Keratinocyte (primary cell): ENCODE measurements around the gene LRBA. TPM values are rescaled to one million over a fixed set of nuclear protein-coding genes. Genes with fewer than 3 reads are reported as not detected.

ENCODE experiments used
- DNase-seq: peaks from one replicate; pipeline ENCODE4 v3.0.0-alpha.2; 2011; ENCODE audit warnings: low read depth, missing footprints, low spot score
- FAIRE-seq: peaks from 2 replicates; lab custom pipeline; 2011; peaks lifted over from hg19 to GRCh38; lab: Jason Lieb, UNC
- H2AFZ ChIP-seq: 2 replicates; pipeline ENCODE4 v1.6.0; 2012; ENCODE audit warnings: low read length, control low read depth, inconsistent platforms; ENCODE audit not compliant: control insufficient read depth
- H3K27ac ChIP-seq: 2 replicates; pipeline ENCODE4 v1.5.1; 2011; ENCODE audit warnings: low read length; ENCODE audit not compliant: control insufficient read depth, insufficient read depth
- H3K27me3 ChIP-seq: 3 replicates; pipeline ENCODE4 v1.6.0; 2011; ENCODE audit warnings: low read length; ENCODE audit not compliant: control insufficient read depth, insufficient read depth; ENCODE audit errors: extremely low read depth
- H3K36me3 ChIP-seq, 2 experiments: 2 replicates in 1 of 2; 3 replicates in 1 of 2; pipeline ENCODE4 v1.5.1; 2011; ENCODE audit warnings: low read length in 2 of 2, mild to moderate bottlenecking in 1 of 2; ENCODE audit not compliant: control insufficient read depth in 2 of 2, insufficient read depth in 2 of 2; ENCODE audit errors: extremely low read depth in 1 of 2
- H3K4me1 ChIP-seq: 3 replicates; pipeline ENCODE4 v1.5.1; 2011; ENCODE audit warnings: low read length; ENCODE audit not compliant: control insufficient read depth, insufficient read depth; ENCODE audit errors: extremely low read depth
- H3K4me2 ChIP-seq: 3 replicates; pipeline ENCODE4 v1.6.0; 2011; ENCODE audit warnings: low read depth, low read length; ENCODE audit not compliant: control insufficient read depth, insufficient read depth; ENCODE audit errors: extremely low read depth
- H3K4me3 ChIP-seq, 3 experiments: fragments of 200-600 bp in 1 of 3; sonication (generic) in 1 of 3; 2 replicates in 2 of 3; 3 replicates in 1 of 3; pipeline ENCODE4 v1.5.1; 2011 to 2016; ENCODE audit warnings: low read length in 3 of 3, mild to moderate bottlenecking in 3 of 3, control low read depth in 2 of 3, inconsistent platforms in 1 of 3, low read depth in 1 of 3, mixed read lengths in 1 of 3, mixed run types in 1 of 3, moderate library complexity in 1 of 3; ENCODE audit not compliant: control insufficient read depth in 2 of 3, insufficient read depth in 2 of 3; ENCODE audit errors: extremely low read depth in 1 of 3
- H3K79me2 ChIP-seq: 2 replicates; pipeline ENCODE4 v1.6.0; 2012; ENCODE audit warnings: low read length; ENCODE audit not compliant: control insufficient read depth, insufficient read depth
- H3K9ac ChIP-seq: 3 replicates; pipeline ENCODE4 v1.6.0; 2011; ENCODE audit warnings: low read length; ENCODE audit not compliant: control insufficient read depth, insufficient read depth; ENCODE audit errors: extremely low read depth
- H3K9me1 ChIP-seq: 3 replicates; pipeline ENCODE4 v1.6.0; 2011; ENCODE audit warnings: low read length; ENCODE audit not compliant: control insufficient read depth, insufficient read depth; ENCODE audit errors: extremely low read depth
- H3K9me3 ChIP-seq: 2 replicates; pipeline ENCODE4 v1.5.1; 2012; ENCODE audit warnings: low read depth, low read length; ENCODE audit not compliant: control insufficient read depth
- H4K20me1 ChIP-seq: 3 replicates; pipeline ENCODE4 v1.6.0; 2011; ENCODE audit warnings: low read length; ENCODE audit not compliant: control insufficient read depth, insufficient read depth; ENCODE audit errors: extremely low read depth
- EZH2 ChIP-seq: IDR thresholded peaks from one replicate; pipeline ENCODE4 v1.6.1; 2012; ENCODE audit warnings: inconsistent platforms, mild to moderate bottlenecking, low read length, moderate library complexity
- dilution Hi-C: fragments of 300-500 bp; cut with MboI; formaldehyde crosslinking; loops from one replicate; pipeline ENCODE4 v1.7.0; 2020; ENCODE audit warnings: low sequenced_read_pairs; ENCODE audit not compliant: extremely low pct_ligation_motif_present
- polyA plus RNA-seq, 5 experiments: library from polyadenylated mRNA; depleted of rRNA in 3 of 5; stranded (reverse) in 3 of 5; stranded (forward) in 1 of 5; unstranded in 1 of 5; fragments of >200 nt; gene quantifications; 1 replicate in 1 of 5; 2 replicates in 3 of 5; 3 replicates in 1 of 5; pipeline versions ENCODE4 v1.2.1 to v1.2.3, GENCODE V29; 2011 to 2012; ENCODE audit warnings: missing spikeins in 2 of 5, low read depth in 1 of 5, low replicate concordance in 1 of 5
- TF ChIP-seq, protein P1 (sequence below), 3 experiments: IDR thresholded peaks in 1 of 3; conservative IDR thresholded peaks in 1 of 3; optimal IDR thresholded peaks in 1 of 3; 2 replicates in 2 of 3; 3 replicates in 1 of 3; pipeline versions ENCODE3 to v1.5.1; 2011; ENCODE audit warnings: low read length in 3 of 3, mild to moderate bottlenecking in 3 of 3, moderate library complexity in 2 of 3, control low read depth in 1 of 3, inconsistent platforms in 1 of 3; ENCODE audit not compliant: insufficient read depth in 2 of 3; ENCODE audit errors: extremely low read depth in 1 of 3

The LRBA gene
- polyA plus RNA-seq, 1 donor (not counting 4 experiments of a cell fraction or from before 2014, with no cell fraction given) = 35.6 TPM

DNA sequence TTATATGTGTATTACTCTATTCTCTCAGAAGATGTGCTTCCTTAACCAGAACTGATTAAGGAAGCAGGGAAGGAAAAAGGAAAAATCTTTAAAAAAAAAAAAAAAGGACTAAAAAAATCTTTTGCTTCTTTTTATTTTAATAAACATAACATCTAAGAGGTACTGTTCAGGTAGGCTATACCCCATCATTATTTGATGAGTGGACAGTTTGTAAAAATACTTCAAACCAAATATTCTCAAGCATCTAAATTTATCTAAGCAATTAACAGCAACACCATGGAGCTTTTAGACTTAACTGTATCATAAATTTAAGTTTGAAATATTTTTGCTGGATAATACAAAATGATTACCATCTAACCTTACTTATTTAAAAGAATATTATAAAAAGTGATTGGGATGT lies 264.3 kb downstream of the LRBA start:
- Histone ChIP-seq H3K4me3 (no peak overlapping the region), H4K20me1 (no peaks in the 10 kb centered on the region), H3K4me2 (no peak overlapping the region), H3K4me1 (no peaks in the 10 kb centered on the region), H3K9ac (no peak overlapping the region), H3K36me3 (no peaks in the 10 kb centered on the region), H3K9me1 (no peaks in the 10 kb centered on the region), H2AFZ (no peak overlapping the region), H3K79me2 (no peaks in the 10 kb centered on the region), H3K9me3 (no peaks in the 10 kb centered on the region), H3K27ac (no peak overlapping the region), H3K27me3 (no peaks in the 10 kb centered on the region)
- dilution Hi-C loops = no loop called here
- FAIRE-seq (no peak), DNase-seq (no peak)
- TF ChIP-seq EZH2 = no peak
- TF ChIP-seq, protein P1, sequence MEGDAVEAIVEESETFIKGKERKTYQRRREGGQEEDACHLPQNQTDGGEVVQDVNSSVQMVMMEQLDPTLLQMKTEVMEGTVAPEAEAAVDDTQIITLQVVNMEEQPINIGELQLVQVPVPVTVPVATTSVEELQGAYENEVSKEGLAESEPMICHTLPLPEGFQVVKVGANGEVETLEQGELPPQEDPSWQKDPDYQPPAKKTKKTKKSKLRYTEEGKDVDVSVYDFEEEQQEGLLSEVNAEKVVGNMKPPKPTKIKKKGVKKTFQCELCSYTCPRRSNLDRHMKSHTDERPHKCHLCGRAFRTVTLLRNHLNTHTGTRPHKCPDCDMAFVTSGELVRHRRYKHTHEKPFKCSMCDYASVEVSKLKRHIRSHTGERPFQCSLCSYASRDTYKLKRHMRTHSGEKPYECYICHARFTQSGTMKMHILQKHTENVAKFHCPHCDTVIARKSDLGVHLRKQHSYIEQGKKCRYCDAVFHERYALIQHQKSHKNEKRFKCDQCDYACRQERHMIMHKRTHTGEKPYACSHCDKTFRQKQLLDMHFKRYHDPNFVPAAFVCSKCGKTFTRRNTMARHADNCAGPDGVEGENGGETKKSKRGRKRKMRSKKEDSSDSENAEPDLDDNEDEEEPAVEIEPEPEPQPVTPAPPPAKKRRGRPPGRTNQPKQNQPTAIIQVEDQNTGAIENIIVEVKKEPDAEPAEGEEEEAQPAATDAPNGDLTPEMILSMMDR (optimal IDR thresholded peaks at IDR 0.05 in 1 of 3, IDR thresholded peaks at IDR 0.05 in 1 of 3, conservative IDR thresholded peaks at IDR 0.05 in 1 of 3; ENCODE audit: extremely low read depth in 1 of 3, insufficient read depth in 2 of 3, low read length in 3 of 3) = no peak

DNA sequence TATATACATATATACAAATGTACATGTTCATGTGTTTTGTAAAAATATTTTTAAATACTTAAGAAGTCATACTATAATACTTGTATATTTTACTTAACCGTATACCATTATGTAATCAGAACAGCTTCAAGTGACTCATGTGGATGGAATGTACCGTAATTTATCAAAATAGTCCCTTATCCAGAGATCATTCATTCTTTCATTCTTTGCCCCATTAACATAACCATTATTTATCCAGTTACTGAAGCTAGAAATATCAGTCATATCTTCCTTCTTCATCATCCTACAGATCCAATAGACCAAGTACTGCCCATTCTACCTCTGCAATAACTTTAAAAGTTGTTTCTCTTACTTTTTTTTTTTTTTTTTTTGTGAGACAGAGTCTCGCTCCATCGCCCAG lies 268.9 kb downstream of the LRBA start:
- no peak overlapping the region for H3K27ac ChIP-seq
- no peaks in the 10 kb centered on the region for H4K20me1 ChIP-seq
- H3K4me3 ChIP-seq = no peak overlapping the region
- no peaks in the 10 kb centered on the region for H3K36me3 ChIP-seq
- H3K79me2 ChIP-seq = no peaks in the 10 kb centered on the region
- TF ChIP-seq, protein P1 (optimal IDR thresholded peaks at IDR 0.05 in 1 of 3, IDR thresholded peaks at IDR 0.05 in 1 of 3, conservative IDR thresholded peaks at IDR 0.05 in 1 of 3; ENCODE audit: extremely low read depth in 1 of 3, insufficient read depth in 2 of 3, low read length in 3 of 3) = no peak
- no peak for TF ChIP-seq EZH2
- DNase-seq = no peak
- no peaks in the 10 kb centered on the region for H3K9me3 ChIP-seq
- FAIRE-seq = no peak
- dilution Hi-C loops = no loop called here
- H2AFZ ChIP-seq = no peak overlapping the region
- H3K27me3 ChIP-seq = no peaks in the 10 kb centered on the region
- H3K4me2 ChIP-seq = no peak overlapping the region
- no peak overlapping the region for H3K9ac ChIP-seq
- no peaks in the 10 kb centered on the region for H3K9me1 ChIP-seq
- peaks cover 15% of the 10 kb centered on the region for H3K4me1 ChIP-seq
